GM18505 (cell line): ENCODE results near the gene UBALD1.

ENCODE experiments used
- ATAC-seq: cut with Tn5 transposase; IDR thresholded peaks from one replicate; pipeline ENCODE4 v1.9.1; 2021; ENCODE audit not compliant: unreplicated experiment
- POLR2A ChIP-seq: IDR thresholded peaks from 4 replicates; pipeline ENCODE4 v1.6.1; 2011; ENCODE audit warnings: borderline replicate concordance; ENCODE audit not compliant: insufficient read depth, insufficient read length; ENCODE audit errors: extremely low read depth

Gene UBALD1

GRCh38 chr16:4637501-4638166 lies 22.9 kb upstream of the UBALD1 start:
- TF ChIP-seq POLR2A, result no peak
- ATAC-seq, result no peak

- TF ChIP-seq POLR2A, result no peak
- no peak for ATAC-seq
These were observed 21.5 kb upstream of the UBALD1 start for GRCh38 chr16:4636196-4636595.

- no peak for ATAC-seq
- no peak for TF ChIP-seq POLR2A
These were observed 20.1 kb upstream of the UBALD1 start for GRCh38 chr16:4634768-4635167.

GRCh38 chr16:4633910-4634635 lies 19.4 kb upstream of the UBALD1 start:
- TF ChIP-seq POLR2A, result no peak
- no peak for ATAC-seq

GRCh38 chr16:4631444-4631843 lies 16.8 kb upstream of the UBALD1 start:
- no peak for ATAC-seq

GRCh38 chr16:4628283-4628682 lies 13.6 kb upstream of the UBALD1 start:
- no peak for TF ChIP-seq POLR2A
- no peak for ATAC-seq

More at GRCh38 chr16:4631444-4631843, 16.8 kb upstream of the UBALD1 start:
- TF ChIP-seq POLR2A, result no peak

GRCh38 chr16:4626396-4626795 lies 11.7 kb upstream of the UBALD1 start:
- TF ChIP-seq POLR2A, result no peak
- ATAC-seq, result no peak

GRCh38 chr16:4625560-4626159 lies 11.0 kb upstream of the UBALD1 start:
- TF ChIP-seq POLR2A, result no peak
- ATAC-seq, result no peak

- peak; percentile 49 for ATAC-seq
- peak; percentile 80 for TF ChIP-seq POLR2A
These were observed 10.3 kb upstream of the UBALD1 start for GRCh38 chr16:4624827-4625559.

- no peak for TF ChIP-seq POLR2A
- peak; percentile 75 for ATAC-seq
These were observed 9.5 kb upstream of the UBALD1 start, which contains the start of gene MGRN1 for GRCh38 chr16:4624015-4624826. MGRN1 (plus strand) TSS chr16:4624826; CDS start chr16:4624961, 135 bp downstream.

- ATAC-seq, result no peak
These were observed 8.9 kb upstream of the UBALD1 start for GRCh38 chr16:4623593-4623992.

GRCh38 chr16:4618645-4619418 lies 4.1 kb upstream of the UBALD1 start:
- no peak for ATAC-seq
- TF ChIP-seq POLR2A, result no peak

More at GRCh38 chr16:4623593-4623992, 8.9 kb upstream of the UBALD1 start:
- no peak for TF ChIP-seq POLR2A
